Stimulated activated CD4-positive, alpha-beta T cell treated with anti-CD3 and anti-CD28 coated beads, Interleukin-4, amount 100 ng/mL, for 48 hours (primary cell): ENCODE results near the gene GALNT9.
"Not testable (repeated sequence)": the region's sequence is repeated elsewhere in the genome, so short reads cannot be mapped to it uniquely, and the experiment has no call there.

Source experiments
- DNase-seq, 2 donors: peaks; one replicate each; pipeline ENCODE4 v3.0.0-alpha.2; 2020; ENCODE audit warnings: low read depth in 2 of 2

GALNT9 gene

GRCh38 chr12:132230381-132230780 lies 99.0 kb downstream of the GALNT9 start:
- no peak for DNase-seq

- no peak for DNase-seq
These were observed 99.5 kb downstream of the GALNT9 start for GRCh38 chr12:132229926-132230325.

GRCh38 chr12:132229193-132229760 lies 100.1 kb downstream of the GALNT9 start:
- DNase-seq: no peak

GRCh38 chr12:132228476-132229192 lies 100.8 kb downstream of the GALNT9 start:
- no peak for DNase-seq

- no peak for DNase-seq
These were observed 101.5 kb downstream of the GALNT9 start for GRCh38 chr12:132227782-132228475.

GRCh38 chr12:132227118-132227517 lies 102.3 kb downstream of the GALNT9 start:
- no peak for DNase-seq

GRCh38 chr12:132226604-132227003 lies 102.8 kb downstream of the GALNT9 start:
- no peak for DNase-seq

GRCh38 chr12:132225214-132225613 lies 104.2 kb downstream of the GALNT9 start:
- no peak for DNase-seq

- no peak for DNase-seq
These were observed 104.9 kb downstream of the GALNT9 start for GRCh38 chr12:132224484-132224883.

- no peak for DNase-seq
These were observed 106.6 kb downstream of the GALNT9 start for GRCh38 chr12:132222808-132223173.

GRCh38 chr12:132222096-132222807 lies 107.1 kb downstream of the GALNT9 start:
- peak in 1 of 2 donors; percentile 10 for DNase-seq

GRCh38 chr12:132219761-132220160 lies 109.6 kb downstream of the GALNT9 start:
- DNase-seq: not testable (repeated sequence)

- no peak for DNase-seq
These were observed 110.1 kb downstream of the GALNT9 start for GRCh38 chr12:132219323-132219722.

GRCh38 chr12:132218915-132219314 lies 110.5 kb downstream of the GALNT9 start:
- DNase-seq: peak in 1 of 2 donors; percentile 28

GRCh38 chr12:132218527-132218875 lies 110.9 kb downstream of the GALNT9 start:
- DNase-seq: no peak

- no peak for DNase-seq
These were observed 111.4 kb downstream of the GALNT9 start for GRCh38 chr12:132217800-132218526.

- no peak for DNase-seq
These were observed 112.0 kb downstream of the GALNT9 start for GRCh38 chr12:132217371-132217770.

GRCh38 chr12:132216354-132216987 lies 112.9 kb downstream of the GALNT9 start:
- DNase-seq: no peak

GRCh38 chr12:132215299-132215989 lies 113.9 kb downstream of the GALNT9 start:
- DNase-seq: no peak

- no peak for DNase-seq
These were observed 114.5 kb downstream of the GALNT9 start for GRCh38 chr12:132214891-132215290.

GRCh38 chr12:132214161-132214476 lies 115.3 kb downstream of the GALNT9 start:
- no peak for DNase-seq
